ENCODE results near the gene MIDN. TPM values are rescaled to one million over a fixed set of nuclear protein-coding genes. Genes with fewer than 3 reads are reported as not detected.
"Not testable (repeated sequence)": the region's sequence is repeated elsewhere in the genome, so short reads cannot be mapped to it uniquely, and the experiment has no call there.

Gene MIDN
- total RNA-seq, 1 donor from 2014 or later, result 121 TPM

DNA sequence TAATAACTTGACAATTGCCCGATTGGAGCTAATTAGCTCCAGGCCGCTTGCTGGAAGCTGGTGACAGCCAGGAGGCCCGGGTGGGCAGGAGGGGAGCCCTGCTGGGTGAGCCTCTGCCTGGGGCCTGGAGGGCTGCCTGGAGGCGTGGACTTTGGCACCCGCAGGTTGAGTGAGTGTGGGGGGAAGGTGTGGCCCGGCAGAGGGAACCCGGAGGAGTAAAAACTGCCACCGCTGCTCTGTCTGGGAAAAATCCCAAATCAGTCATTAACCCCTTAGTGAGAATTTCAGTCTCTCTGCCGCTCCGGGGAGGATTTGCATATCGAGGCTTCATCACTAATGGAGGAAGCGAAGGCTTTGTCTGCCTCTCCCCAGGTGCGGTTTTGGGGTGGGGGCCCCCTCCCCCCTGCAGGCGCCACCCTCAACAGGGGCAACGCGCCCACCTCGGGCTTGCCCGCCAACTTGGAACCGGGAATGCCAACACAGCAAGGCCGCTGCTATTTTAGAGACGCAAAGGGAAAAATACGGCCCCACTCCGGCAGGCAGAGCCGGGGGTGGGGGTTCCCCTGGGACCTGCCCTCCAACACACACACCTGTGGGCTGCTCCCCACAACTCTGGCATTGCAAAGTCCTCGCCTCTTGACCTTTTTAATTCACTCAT is 43.5 kb downstream of the MIDN start:
- DNase-seq (ENCODE audit: low spot score), result no peak

DNA sequence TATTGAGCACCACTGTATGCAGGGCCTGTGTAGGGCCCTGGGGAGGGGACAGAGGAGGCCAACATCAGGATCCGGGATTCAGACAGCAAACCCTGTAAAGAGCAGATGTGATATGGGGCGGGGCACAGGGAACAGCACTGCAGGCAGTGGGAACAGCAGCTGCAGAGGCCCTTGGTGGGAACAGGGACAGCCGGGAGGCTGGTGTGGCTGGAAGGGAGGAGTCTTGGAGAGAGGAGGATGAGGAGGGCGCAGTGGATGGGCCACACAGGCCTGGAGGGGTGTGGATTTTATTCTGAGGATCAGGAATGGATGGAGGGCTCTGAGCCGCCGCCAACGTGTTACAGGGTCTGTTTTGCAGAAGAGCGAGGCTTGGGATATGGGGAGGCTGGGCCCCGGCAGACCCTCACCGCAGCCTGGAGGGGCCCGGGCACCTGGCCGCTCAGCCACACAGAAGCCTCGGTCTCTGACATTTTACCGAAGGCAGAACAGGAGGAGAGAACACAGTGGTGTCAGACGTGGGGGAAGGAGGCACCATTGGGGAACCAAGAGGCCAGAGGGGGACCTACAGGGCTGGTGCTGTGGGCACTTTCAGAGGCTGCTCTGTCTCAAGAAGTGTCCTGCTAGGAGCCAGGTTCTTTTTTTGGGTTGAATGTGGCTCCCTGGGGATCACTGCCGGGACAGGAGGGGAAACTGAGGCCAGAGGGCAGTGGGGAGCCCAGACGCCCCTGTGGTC is 44.2 kb downstream of the MIDN start:
- DNase-seq (ENCODE audit: low spot score), result no peak

DNA sequence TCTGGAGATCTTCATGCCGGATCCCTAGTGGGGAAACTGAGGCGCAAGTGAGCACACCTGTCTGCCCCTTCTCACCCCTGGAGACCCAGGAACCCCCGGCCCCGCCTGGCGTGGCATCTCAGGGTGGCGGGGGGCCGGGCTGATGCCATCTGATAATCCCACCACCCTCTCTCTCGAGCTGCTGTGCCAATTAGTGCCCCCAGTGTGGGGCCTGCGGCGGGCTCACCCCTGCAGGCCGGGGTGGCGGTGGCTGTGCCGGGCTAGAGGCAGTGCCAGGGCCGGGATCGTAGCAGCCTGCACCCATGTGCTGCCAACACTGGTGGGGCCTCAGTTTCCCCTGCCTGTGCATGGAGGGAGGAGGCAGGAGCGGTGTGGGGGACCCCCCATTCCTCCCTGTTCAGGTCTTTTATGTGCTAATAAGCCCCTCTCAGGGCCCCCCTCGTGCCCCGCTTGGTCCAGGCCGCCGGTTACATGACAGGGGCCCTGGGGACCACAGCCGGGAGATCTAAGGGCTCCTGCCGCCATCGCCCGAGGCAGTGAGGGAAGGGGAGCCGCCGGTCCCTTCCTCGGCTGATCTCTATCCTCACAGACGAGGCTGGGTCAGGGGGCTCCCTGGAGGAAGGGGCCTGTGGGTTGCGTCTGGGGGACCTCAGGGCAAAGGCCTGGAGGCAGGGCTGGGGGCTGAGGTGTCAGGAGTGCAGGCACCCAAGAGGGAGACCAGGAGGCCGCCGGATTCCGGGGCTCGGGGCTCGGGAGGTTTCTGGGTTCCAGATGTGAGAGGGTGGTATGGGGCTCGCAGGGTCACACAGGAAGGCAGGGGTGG is 45.6 kb downstream of the MIDN start:
- DNase-seq (ENCODE audit: low spot score), result no peak

DNA sequence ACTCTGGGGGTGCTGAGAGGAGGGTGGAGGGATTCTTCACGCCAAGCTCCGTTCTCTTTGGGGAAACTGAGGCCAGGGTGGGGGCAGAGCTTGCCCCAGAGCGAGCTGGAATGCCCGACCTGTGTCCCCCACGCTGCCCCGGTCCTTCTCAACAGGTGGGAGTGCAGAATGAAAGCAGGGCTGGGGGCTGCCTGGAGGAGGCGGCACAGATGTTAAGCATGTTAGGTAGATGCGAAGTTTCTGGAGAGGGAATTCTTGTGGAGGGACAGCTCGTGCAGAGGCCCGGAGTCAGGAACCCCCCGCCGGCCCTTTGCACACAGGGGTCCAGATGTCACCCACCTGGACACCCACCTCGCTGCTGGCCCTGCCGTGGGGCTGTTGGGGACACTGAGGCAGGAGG is 46.3 kb downstream of the MIDN start:
- no peak for DNase-seq (ENCODE audit: low spot score)

DNA sequence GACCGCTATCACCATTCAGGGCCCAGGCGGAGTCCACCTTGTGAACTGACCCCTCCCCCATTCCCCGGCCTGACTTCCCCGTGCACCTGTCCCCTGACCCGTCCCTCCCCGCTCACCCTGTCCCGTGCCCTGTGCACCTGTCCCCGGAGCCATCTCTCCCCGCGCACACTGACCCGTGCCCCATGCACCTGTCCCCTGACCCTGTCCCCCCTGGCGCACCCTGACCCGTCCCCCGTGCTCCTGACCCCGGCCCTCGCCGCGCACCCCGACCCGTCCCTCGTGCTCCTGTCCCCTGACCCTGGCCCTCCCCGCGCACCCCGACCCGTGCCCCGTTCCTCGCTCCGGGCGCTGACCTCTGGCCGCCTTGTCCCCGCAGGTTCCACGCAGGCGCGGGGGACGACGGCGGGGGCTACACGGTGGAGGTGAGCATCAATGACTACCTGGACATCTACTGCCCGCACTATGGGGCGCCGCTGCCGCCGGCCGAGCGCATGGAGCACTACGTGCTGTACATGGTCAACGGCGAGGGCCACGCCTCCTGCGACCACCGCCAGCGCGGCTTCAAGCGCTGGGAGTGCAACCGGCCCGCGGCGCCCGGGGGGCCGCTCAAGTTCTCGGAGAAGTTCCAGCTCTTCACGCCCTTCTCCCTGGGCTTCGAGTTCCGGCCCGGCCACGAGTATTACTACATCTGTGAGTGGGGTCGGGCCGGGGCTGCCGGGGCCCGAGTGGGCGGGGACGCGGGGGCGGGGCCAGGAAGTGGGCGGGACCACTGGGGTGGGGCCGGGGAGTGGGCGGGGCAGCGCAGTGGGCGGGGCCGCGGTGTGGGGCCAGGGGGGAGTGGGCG is 47.0 kb downstream of the MIDN start:
- DNase-seq (ENCODE audit: low spot score), result no peak

DNA sequence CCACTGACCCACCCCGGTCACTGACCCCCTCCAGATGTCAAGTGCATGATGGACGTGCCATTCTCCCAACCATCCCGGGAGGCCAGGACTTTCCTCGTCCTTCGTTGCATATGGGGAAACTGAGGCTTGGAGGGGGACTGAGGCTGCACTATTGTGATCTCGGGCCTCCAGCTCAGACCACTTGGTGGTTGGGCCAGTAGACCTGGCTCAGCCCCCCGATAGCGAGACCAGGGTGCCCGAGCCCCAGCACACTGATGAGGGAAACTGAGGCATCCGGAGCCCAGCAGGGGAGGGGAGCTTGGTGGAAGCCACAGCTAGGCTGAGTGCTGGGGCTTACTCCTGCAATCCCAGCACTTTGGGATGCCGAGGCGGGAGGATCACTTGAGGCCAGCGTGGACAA is 47.7 kb downstream of the MIDN start:
- DNase-seq (ENCODE audit: low spot score), result no peak

DNA sequence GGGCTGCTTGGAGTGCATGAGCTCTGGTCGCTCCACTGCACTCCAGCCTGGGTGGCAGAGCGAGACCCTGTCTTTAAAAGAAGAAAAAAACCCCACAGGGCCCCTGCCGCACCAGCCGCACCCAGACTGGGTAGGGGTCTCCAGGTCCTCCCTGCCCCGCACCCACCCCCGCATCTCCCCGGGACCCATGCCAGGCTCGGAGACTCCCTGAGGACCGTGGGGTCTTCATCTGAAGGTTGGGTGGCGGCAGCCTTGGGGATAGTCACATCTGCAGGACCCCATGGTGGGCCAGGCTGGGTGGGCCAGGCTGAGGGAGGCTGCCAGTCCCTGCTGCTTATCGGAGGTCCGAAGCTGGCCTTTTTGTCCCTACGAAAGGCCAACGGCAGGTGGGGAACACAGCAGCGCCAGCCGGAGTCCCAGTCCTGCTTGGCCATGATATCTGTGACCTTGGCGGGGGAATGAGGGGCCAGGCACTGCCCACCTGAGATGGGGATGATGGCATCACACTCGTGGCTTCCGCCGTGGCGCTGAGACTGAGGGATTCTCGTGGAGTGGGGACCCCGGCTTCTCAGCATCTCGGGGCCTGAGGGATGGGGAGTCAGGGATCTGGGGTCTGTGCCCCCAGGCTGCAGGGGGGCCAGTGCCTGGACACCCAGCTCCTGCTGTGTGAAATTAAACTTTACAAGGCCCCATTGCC is 48.3 kb downstream of the MIDN start:
- no peak for DNase-seq (ENCODE audit: low spot score)

DNA sequence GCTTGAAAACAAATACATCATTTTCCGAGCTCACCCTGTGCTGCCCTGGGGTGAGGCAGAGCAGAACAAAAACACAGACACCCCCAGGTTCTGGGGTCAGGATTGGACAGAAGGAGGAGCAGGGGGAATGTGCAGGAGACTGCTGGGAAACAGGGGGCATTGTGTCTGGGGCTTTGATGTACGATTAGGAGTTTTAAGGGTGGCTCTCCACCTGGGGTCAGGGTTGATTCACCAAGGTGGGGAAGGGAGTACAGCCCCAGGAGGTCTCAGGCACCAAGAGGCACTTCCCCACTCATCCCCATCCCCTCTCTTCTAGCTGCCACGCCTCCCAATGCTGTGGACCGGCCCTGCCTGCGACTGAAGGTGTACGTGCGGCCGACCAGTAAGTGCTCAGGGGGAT is 49.9 kb downstream of the MIDN start:
- no peak for DNase-seq (ENCODE audit: low spot score)

DNA sequence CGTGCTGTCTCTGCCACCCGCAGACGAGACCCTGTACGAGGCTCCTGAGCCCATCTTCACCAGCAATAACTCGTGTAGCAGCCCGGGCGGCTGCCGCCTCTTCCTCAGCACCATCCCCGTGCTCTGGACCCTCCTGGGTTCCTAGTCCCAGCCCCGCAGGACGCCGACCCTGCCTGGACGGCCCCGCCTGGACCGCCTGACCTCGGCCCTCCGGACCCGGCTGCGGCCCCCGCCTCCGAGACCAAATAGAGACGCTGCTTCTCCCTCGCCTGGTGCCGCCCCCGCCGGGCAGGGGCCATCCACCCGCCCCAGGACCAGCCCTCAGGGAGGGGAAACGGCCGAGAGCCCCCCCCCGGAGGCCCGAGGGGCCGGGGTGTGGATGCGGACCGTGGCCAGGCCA is 51.4 kb downstream of the MIDN start:
- DNase-seq (ENCODE audit: low spot score), result no peak

DNA sequence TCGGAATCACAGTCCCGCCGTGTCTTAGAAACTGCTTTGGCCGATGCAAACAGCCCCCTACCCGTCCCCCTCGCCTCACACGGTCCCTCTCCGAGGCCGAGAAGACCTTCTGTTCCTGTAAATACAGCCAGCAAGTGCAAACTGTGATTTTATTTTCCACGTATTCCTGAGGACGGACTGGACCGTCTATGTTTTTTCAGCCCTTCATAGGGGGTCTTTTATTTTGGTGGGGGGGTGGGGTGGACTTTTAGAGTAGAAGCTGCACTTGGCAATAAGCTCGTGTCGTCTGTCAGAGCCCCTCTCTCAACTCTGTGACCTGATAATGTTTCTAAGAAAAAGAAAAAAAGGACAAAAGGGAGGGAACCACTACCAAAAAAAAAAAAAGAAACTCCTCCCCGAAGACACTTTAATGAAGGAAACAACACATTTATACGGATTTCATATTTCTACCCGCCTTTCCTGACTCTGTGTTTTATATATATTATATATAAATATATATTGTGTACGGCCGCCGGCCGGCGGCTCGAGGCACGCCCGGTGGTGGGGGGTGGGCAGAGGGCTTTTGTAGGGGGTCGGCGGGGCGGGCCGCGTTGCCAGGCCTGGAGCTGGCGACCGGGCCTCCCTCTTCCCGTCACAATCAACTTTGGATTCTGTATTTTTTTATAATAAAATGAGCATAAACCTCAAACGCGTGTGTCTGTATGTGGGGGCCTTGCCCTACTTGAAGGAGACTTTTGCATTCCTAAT is 52.5 kb downstream of the MIDN start:
- no peak for DNase-seq (ENCODE audit: low spot score)

DNA sequence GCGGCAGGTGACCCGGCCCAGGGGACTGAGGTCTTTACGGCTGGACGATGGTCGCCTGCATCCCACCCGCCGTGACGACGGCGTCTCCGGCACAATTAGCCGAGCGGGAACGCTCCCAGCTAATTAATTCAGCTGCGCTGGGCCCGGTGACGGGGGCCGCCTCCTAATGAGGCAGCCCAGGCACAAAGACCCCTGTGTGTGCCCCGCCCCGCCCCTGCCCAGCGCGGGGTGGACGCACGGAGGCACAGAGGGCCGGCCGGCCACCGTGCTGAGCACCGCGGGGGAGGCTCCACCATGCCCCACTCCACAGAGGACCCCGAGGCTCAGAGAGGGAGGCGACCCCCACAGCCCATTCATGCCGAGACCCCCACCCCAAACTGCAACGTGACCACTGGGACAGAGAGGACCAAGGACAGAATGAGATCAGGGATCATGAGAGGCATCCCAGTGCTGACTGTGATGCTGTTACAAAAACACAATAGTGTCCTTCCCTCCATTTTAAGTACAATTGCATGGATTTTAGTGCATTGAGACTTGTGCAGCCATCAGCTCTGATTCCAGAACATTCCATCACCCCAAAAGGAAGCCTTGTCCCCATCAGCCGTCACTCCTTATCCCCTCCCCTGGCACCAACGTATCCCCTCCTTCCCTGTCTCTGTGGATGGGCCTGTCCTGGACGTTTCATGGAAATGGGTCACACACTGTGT is 54.3 kb downstream of the MIDN start:
- no peak for DNase-seq (ENCODE audit: low spot score)

DNA sequence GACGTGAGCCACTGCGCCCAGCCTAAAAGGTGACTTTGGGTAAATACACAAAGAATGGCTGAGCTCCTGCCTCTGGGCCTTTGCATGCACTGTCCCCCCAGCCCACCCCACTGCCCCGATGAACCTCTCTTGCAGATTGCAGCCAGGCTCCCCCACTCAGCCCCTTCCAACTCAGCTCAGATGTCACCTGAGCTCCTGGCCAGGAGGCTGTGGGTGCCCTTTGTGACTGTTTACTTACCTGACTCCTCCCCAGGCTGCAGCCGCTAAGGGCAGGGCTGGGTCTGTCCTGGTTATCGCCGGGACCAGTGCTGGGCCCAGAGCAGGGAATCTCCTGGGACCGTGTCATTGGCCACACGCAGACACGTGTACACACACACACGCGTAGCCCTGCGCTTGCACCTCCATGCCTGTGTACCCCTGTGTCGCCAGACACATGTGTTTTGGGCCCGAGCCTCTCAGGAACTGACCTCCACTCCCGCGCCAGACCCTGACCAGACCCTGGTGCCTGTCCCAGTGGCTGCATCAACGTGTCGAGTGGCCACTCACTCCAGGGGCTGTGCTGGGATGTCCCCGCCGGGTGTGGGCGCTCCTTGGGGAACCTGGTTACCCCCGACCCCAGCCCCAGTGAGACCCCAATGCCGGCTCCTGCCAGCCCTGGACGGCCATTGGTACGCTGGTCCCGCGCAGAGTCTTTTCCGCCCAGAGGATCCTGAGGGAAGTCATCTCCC is 56.0 kb downstream of the MIDN start:
- DNase-seq (ENCODE audit: low spot score), result no peak

DNA sequence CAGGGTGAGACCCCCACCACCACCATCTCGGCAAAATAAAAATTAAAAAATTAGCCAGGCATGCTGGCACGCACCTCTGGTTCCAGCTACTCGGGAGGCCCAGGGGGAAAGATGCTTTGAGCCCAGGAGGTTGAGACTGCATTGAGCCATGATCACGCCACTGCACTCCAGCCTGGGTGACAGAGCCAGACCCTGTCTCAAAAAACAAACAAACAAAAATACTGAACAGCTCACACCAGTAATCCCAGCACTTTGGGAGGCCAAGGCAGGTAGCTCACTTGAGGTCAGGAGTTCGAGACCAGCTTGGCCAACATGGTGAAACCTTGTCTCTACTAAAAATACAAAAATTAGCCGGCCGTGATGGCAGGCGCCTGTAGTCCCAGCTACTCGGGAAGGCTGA is 57.0 kb downstream of the MIDN start:
- not testable (repeated sequence) for DNase-seq (ENCODE audit: low spot score)

DNA sequence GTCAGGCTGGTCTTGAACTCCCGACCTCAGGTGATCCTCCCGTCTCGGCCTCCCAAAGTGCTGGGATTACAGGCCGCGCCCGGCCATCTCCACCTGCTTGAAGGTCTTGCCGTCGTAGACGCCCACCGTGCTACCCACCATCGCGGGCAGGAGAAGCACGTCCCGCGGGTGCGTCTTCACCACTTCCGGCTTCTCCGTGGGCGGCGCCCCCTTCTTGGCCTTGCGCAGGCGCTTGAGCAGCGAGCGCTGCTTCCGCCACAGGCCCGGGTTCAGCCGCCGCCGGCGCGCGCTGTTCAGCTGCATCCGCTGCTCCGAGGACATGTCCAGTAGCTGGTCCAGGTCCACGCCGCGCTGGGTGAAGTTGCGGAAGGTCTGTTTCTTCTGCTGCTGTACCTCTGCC is 58.9 kb downstream of the MIDN start:
- no peak for DNase-seq (ENCODE audit: low spot score)

DNA sequence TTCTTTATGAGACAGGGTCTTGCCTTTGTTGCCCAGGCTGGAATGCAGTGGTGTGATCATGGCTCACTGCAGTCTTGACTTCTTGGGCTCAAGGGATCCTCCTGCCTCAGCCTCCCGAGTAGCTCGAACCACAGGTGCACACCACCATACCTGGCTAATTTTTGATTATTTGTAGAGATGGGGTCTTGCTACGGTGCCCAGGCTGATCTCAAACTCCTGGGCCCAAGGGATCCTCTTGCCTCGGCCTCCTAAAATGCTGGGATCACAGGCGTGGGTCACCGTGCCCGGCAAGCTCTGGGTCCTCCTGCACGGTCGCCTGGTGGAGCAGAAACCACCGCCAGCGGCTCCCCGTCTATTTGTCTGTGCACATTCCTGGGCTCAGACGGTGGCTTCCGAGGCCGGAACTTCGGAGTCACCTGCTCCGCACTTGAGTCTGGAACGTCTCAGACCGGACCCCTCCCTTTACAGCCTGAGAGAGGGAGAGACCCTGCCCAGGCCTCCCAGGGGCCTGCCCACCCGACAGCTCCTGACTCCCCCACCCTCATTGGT is 59.4 kb downstream of the MIDN start:
- DNase-seq (ENCODE audit: low spot score), result no peak

DNA sequence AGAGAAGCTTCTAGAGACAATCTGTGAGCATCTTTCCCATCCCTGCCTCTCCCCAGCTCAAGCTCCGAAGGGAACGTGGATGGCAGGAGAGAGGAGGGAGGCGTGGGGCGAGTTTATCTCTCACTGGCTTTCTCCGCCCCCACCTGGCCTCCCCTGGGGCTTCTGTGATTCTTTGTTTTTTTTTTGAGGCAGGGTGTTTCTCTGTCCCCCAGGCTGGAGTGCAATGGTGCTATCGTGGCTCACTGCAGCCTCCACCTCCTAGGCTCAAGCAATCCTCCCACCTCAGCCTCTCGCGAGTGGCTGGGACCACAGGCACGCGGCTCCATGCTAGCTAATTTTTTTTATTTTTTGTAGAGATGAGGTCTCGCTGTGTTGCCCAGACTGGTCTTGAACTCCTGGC is 60.3 kb downstream of the MIDN start:
- no peak for DNase-seq (ENCODE audit: low spot score)

Measured in ureter (tissue), 1 donor.